Trophoblast cell (in vitro differentiated cells and primary cell): ENCODE results near the gene DAD1.
"Not testable (repeated sequence)": the region's sequence is repeated elsewhere in the genome, so short reads cannot be mapped to it uniquely, and the experiment has no call there.

ENCODE experiments used
- DNase-seq, 2 donors: peaks; one replicate each; pipeline ENCODE4 v3.0.0-alpha.2; 2016
- H2AFZ ChIP-seq: 2 replicates; pipeline ENCODE4 v1.6.1; 2013; ENCODE audit warnings: low read length, moderate library complexity, mild to moderate bottlenecking; ENCODE audit not compliant: insufficient read depth, poor library complexity
- H2AK5ac ChIP-seq: 2 replicates; pipeline ENCODE4 v1.6.1; 2013; ENCODE audit warnings: mild to moderate bottlenecking, low read length
- H2BK120ac ChIP-seq: 2 replicates; pipeline ENCODE4 v1.6.1; 2013; ENCODE audit warnings: low read length, mild to moderate bottlenecking, moderate library complexity; ENCODE audit not compliant: insufficient read depth, poor library complexity
- H2BK12ac ChIP-seq: 2 replicates; pipeline ENCODE4 v1.6.1; 2013; ENCODE audit warnings: mild to moderate bottlenecking, low read length, moderate library complexity
- H2BK5ac ChIP-seq: 2 replicates; pipeline ENCODE4 v1.6.1; 2013; ENCODE audit warnings: low read length, low read depth, moderate library complexity, mild to moderate bottlenecking; ENCODE audit not compliant: poor library complexity
- H3K14ac ChIP-seq: 2 replicates; pipeline ENCODE4 v1.6.1; 2013; ENCODE audit warnings: mild to moderate bottlenecking, low read length
- H3K18ac ChIP-seq: 2 replicates; pipeline ENCODE4 v1.6.1; 2013; ENCODE audit warnings: mild to moderate bottlenecking, low read length
- H3K23ac ChIP-seq: 2 replicates; pipeline ENCODE4 v1.6.1; 2013; ENCODE audit warnings: low read length
- H3K27ac ChIP-seq: 2 replicates; pipeline ENCODE4 v1.5.1; 2013; ENCODE audit warnings: low read depth, mild to moderate bottlenecking, inconsistent platforms, low read length, moderate library complexity
- H3K27me3 ChIP-seq: 2 replicates; pipeline ENCODE4 v1.6.1; 2013; ENCODE audit warnings: inconsistent platforms, mild to moderate bottlenecking, low read length, moderate library complexity; ENCODE audit not compliant: insufficient read depth
- H3K36me3 ChIP-seq, 2 experiments: 1 replicate in 1 of 2; 2 replicates in 1 of 2; pipeline ENCODE4 v1.6.1; 2013; ENCODE audit warnings: low read length in 2 of 2, mild to moderate bottlenecking in 2 of 2, moderate library complexity in 1 of 2; ENCODE audit not compliant: insufficient read depth in 2 of 2, control insufficient read depth in 1 of 2
- H3K4ac ChIP-seq: 2 replicates; pipeline ENCODE4 v1.6.1; 2013; ENCODE audit warnings: low read depth, mild to moderate bottlenecking, low read length, moderate library complexity
- H3K4me1 ChIP-seq, 2 experiments: 1 replicate in 1 of 2; 2 replicates in 1 of 2; pipeline ENCODE4 v1.6.1; 2013; ENCODE audit warnings: low read length in 2 of 2, mild to moderate bottlenecking in 2 of 2, moderate library complexity in 1 of 2; ENCODE audit not compliant: insufficient read depth in 2 of 2, control insufficient read depth in 1 of 2
- H3K4me2 ChIP-seq: 2 replicates; pipeline ENCODE4 v1.6.1; 2013; ENCODE audit warnings: inconsistent platforms, mild to moderate bottlenecking, low read length, moderate library complexity
- H3K4me3 ChIP-seq: 2 replicates; pipeline ENCODE4 v1.5.1; 2013; ENCODE audit warnings: mild to moderate bottlenecking, low read depth, low read length, inconsistent platforms
- H3K79me1 ChIP-seq: one replicate; pipeline ENCODE4 v1.6.1; 2013; ENCODE audit warnings: low read length
- H3K79me2 ChIP-seq: 2 replicates; pipeline ENCODE4 v1.6.1; 2013; ENCODE audit warnings: low read length, mild to moderate bottlenecking; ENCODE audit not compliant: control insufficient read depth, insufficient read depth, poor library complexity
- H3K9ac ChIP-seq: 2 replicates; pipeline ENCODE4 v1.6.1; 2013; ENCODE audit warnings: mild to moderate bottlenecking, low read length
- H3K9me3 ChIP-seq: 2 replicates; pipeline ENCODE4 v1.6.1; 2013; ENCODE audit warnings: low read depth, mild to moderate bottlenecking, control low read depth, inconsistent platforms, low read length; ENCODE audit not compliant: insufficient read depth
- H4K12ac ChIP-seq: 2 replicates; pipeline ENCODE4 v1.6.1; 2013; ENCODE audit warnings: low read depth, mild to moderate bottlenecking, low read length, moderate library complexity
- H4K8ac ChIP-seq: 2 replicates; pipeline ENCODE4 v1.6.1; 2013; ENCODE audit warnings: low read depth, mild to moderate bottlenecking, low read length, moderate library complexity
- H4K91ac ChIP-seq: one replicate; pipeline ENCODE4 v1.6.1; 2013; ENCODE audit warnings: low read depth, mild to moderate bottlenecking, low read length, moderate library complexity
- WGBS: extraction: QIAGEN DNeasy Blood & Tissue Kit; methylation state at CpG from one replicate; pipeline ENCODE4 v1.1.7; 2013; ENCODE audit warnings: missing lambda C conversion rate; ENCODE audit not compliant: insufficient read length, insufficient coverage; ENCODE audit errors: extremely low coverage; 5-methylcytosine and 5-hydroxymethylcytosine counted together

Gene DAD1

GRCh38 chr14:22543570-22544357 is 45.3 kb downstream of the DAD1 start:
- not testable (repeated sequence) for H3K4ac ChIP-seq, H3K27me3 ChIP-seq, H2BK5ac ChIP-seq, H3K23ac ChIP-seq, H3K9ac ChIP-seq, H3K79me2 ChIP-seq, H4K12ac ChIP-seq, H3K27ac ChIP-seq, H2BK120ac ChIP-seq, H2AK5ac ChIP-seq, DNase-seq, H3K4me1 ChIP-seq, H3K14ac ChIP-seq, H3K9me3 ChIP-seq, H3K36me3 ChIP-seq, H3K4me3 ChIP-seq, H3K79me1 ChIP-seq, H3K4me2 ChIP-seq, H2BK12ac ChIP-seq, H4K8ac ChIP-seq, H4K91ac ChIP-seq, H3K18ac ChIP-seq, H2AFZ ChIP-seq
- no CpG with 5 or more reads among the region's 13 CpGs for WGBS

DNA sequence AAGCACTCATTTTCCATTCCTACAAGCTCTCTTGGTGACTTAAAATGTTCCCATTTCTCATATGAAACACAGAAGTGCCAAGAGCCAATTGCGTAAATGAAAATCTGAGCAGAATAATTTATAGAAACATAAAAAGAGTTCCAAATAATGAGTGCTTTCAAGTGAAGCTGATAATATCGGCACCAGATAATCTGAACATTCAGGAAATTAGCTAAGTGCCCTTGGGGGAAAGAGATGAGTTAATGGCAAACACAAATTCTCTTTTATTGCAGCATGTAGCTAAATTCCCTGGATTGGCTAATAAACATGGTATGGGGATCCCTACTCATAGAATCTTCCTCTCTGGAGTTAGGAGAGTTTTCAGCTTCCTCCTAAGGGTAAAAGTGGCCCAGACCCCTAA is 46.7 kb downstream of the DAD1 start:
- H3K9me3 ChIP-seq: no peaks in the 10 kb centered on the region

DNA sequence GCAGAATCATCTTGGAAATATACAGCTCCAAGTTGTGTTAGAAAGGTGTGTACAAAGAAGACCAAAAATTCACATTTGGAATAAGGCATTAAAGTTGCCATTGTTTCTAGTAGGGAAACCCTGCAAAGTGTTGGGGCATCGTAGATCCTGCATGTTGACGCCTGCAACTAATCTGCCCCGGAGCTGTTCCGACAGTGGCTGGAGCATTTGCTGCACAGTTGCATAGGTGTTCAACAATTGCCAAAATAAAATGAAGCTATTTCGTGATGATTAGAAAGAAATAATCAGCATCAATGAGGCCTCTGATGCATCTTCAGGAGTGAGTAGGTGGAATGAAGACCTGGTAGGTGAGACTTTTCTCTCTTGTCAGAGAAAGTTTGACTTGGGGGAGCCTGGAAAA is 47.3 kb downstream of the DAD1 start:
- Histone ChIP-seq H3K23ac (no peak overlapping the region), H2AK5ac (no peak overlapping the region), H2BK12ac (no peak overlapping the region), H4K12ac (no peak overlapping the region), H4K91ac (no peak overlapping the region), H3K27me3 (no peaks in the 10 kb centered on the region), H3K27ac (no peak overlapping the region), H2BK5ac (no peak overlapping the region), H2BK120ac (no peak overlapping the region), H3K4me1 (peaks cover 9 to 10% of the 10 kb centered on the region in 2 experiments), H3K9ac (no peak overlapping the region), H3K79me1 (peaks cover 8% of the 10 kb centered on the region), H3K4me2 (no peak overlapping the region), H3K4ac (no peak overlapping the region), H3K79me2 (no peaks in the 10 kb centered on the region), H3K4me3 (no peak overlapping the region), H3K9me3 (no peaks in the 10 kb centered on the region), H3K36me3 (no peaks in the 10 kb centered on the region), H2AFZ (no peak overlapping the region), H3K18ac (no peak overlapping the region), H4K8ac (no peak overlapping the region), H3K14ac (no peak overlapping the region)
- WGBS: no CpG with 5 or more reads among the region's 5 CpGs
- no peak for DNase-seq

More for the DNA sequence above, 46.7 kb downstream of the DAD1 start:
- no peak overlapping the region for H2AFZ ChIP-seq
- H3K27ac ChIP-seq: no peak overlapping the region
- no peak overlapping the region for H4K91ac ChIP-seq
- H3K4me3 ChIP-seq: no peak overlapping the region
- H3K23ac ChIP-seq: no peak overlapping the region
- no peak for DNase-seq
- no peaks in the 10 kb centered on the region for H3K79me2 ChIP-seq
- no peak overlapping the region for H2BK5ac ChIP-seq
- WGBS: no CpG with 5 or more reads among the region's 2 CpGs
- no peak overlapping the region for H2AK5ac ChIP-seq
- H3K36me3 ChIP-seq: no peaks in the 10 kb centered on the region
- H4K12ac ChIP-seq: no peak overlapping the region
- H3K79me1 ChIP-seq: peaks cover 5% of the 10 kb centered on the region
- H4K8ac ChIP-seq: no peak overlapping the region
- H3K14ac ChIP-seq: no peak overlapping the region
- H3K4ac ChIP-seq: no peak overlapping the region
- H2BK12ac ChIP-seq: no peak overlapping the region
- H3K27me3 ChIP-seq: no peaks in the 10 kb centered on the region
- no peak overlapping the region for H3K18ac ChIP-seq
- H3K4me1 ChIP-seq: peaks cover 6 to 9% of the 10 kb centered on the region in 2 experiments
- no peak overlapping the region for H2BK120ac ChIP-seq
- no peak overlapping the region for H3K9ac ChIP-seq
- no peak overlapping the region for H3K4me2 ChIP-seq

GRCh38 chr14:22540811-22541360 is 48.1 kb downstream of the DAD1 start:
- H3K27ac ChIP-seq: no peak overlapping the region
- no CpG with 5 or more reads among the region's 4 CpGs for WGBS
- H4K8ac ChIP-seq: no peak overlapping the region
- H3K79me2 ChIP-seq: no peaks in the 10 kb centered on the region
- no peak overlapping the region for H2AK5ac ChIP-seq
- no peak overlapping the region for H4K91ac ChIP-seq
- no peak overlapping the region for H3K9ac ChIP-seq
- H4K12ac ChIP-seq: no peak overlapping the region
- no peak for DNase-seq
- H2BK120ac ChIP-seq: no peak overlapping the region
- H3K14ac ChIP-seq: no peak overlapping the region
- no peak overlapping the region for H3K4ac ChIP-seq
- no peaks in the 10 kb centered on the region for H3K36me3 ChIP-seq
- no peak overlapping the region for H3K4me3 ChIP-seq
- H3K4me1 ChIP-seq: peaks cover 2 to 7% of the 10 kb centered on the region in 2 experiments
- peaks cover 8% of the 10 kb centered on the region for H3K79me1 ChIP-seq
- no peak overlapping the region for H3K4me2 ChIP-seq
- H3K23ac ChIP-seq: no peak overlapping the region
- H2BK5ac ChIP-seq: no peak overlapping the region
- H3K18ac ChIP-seq: no peak overlapping the region
- no peak overlapping the region for H2AFZ ChIP-seq
- H3K9me3 ChIP-seq: no peaks in the 10 kb centered on the region
- H3K27me3 ChIP-seq: no peaks in the 10 kb centered on the region
- no peak overlapping the region for H2BK12ac ChIP-seq
